ENCODE data around the gene MAPKAP1.

DNA sequence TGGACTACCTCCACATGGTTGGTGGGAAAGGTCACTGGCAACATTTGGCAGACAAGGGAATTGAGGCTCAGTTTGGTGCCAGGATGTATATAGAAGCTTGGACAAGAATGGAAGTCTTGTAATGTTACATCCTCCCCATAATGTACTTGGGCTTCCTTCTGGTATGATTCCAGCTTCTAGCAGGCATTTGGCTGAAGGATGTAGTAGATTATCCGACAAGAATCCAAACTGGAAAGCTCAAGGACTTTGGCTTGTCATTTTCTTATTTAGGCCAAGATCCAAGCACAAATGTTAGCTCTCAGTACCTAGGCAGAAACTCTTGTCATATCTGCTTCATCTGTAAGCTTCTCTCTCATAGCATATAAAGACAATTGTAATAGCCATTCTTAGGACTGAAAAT lies 209.1 kb downstream of the MAPKAP1 start:
- TF ChIP-seq ARNTL (CRISPR knock-in tag; IDR thresholded peaks at IDR 0.05; ENCODE audit: borderline replicate concordance, low read depth) (no peak), ESRRG (CRISPR knock-in tag; IDR thresholded peaks at IDR 0.05) (no peak), RARB (CRISPR knock-in tag; IDR thresholded peaks at IDR 0.05) (no peak), BACH2 (CRISPR knock-in tag; IDR thresholded peaks at IDR 0.05; ENCODE audit: borderline replicate concordance) (no peak), TOX (CRISPR knock-in tag; IDR thresholded peaks at IDR 0.05; ENCODE audit: borderline replicate concordance) (no peak), SNAI2 (CRISPR knock-in tag; IDR thresholded peaks at IDR 0.05) (no peak), ZFP3 (CRISPR knock-in tag; IDR thresholded peaks at IDR 0.05) (no peak), ZNF8 (CRISPR knock-in tag; IDR thresholded peaks at IDR 0.05) (no peak), ZNF70 (CRISPR knock-in tag; IDR thresholded peaks at IDR 0.05) (no peak)
